Left ventricle myocardium superior (tissue), 1 donor: ENCODE measurements around the gene GAS7. TPM values are rescaled to one million over a fixed set of nuclear protein-coding genes. Genes with fewer than 3 reads are reported as not detected.
A peak's percentile ranks its signal among the peaks of the same experiment; 100 is the strongest.

Experiments used
- ATAC-seq: fragments of 200-7000 bp; cut with Tn5 transposase; one replicate; pipeline ENCODE4 v1.9.1; 2020; ENCODE audit warnings: mild to moderate bottlenecking, moderate library complexity
- DNase-seq: peaks from one replicate; pipeline ENCODE4 v3.0.0-alpha.2; 2020
- intact Hi-C: fragments of 100-400 bp; cut with micrococcal nuclease; formaldehyde crosslinking; loops from one replicate; pipeline ENCODE4 v1.11.0; 2022
- long read RNA-seq: library from polyadenylated mRNA; unstranded; transcript quantifications from one replicate; pipeline ENCODE4 v2.0.0, GENCODE V29; 2021
- total RNA-seq: library from RNA; stranded (reverse); fragmentation: NEBNext Ultra II Directional; extraction: Animal tissue kit (Norgen Biotek cat#: 25700); gene quantifications from one replicate; pipeline ENCODE4 v1.2.1, GENCODE V29; 2021
- donor health status: DM: no; HTN: yes; CAD: no; lungs with severe emphysema.

GAS7 gene
- 51.2 TPM for total RNA-seq
- long read RNA-seq, full-length matches to known transcripts, result 4 of 24 reads
- long read RNA-seq, partial matches to known transcripts, result 2 of 24 reads
- long read RNA-seq, other reads (novel, unspliced or antisense), result 18 of 24 reads

GRCh38 chr17:10198509-10199249 is at the start of gene GAS7:
TSS of gene GAS7 (minus strand) at chr17:10198606.
- intact Hi-C loops, result no loop called here
- ATAC-seq (peak; percentile 80), DNase-seq (peak; percentile 88)

GRCh38 chr17:10247810-10248209 is 49.4 kb upstream of the GAS7 start:
- intact Hi-C loops, result no loop called here
- ATAC-seq, result no peak
- no peak for DNase-seq

- ATAC-seq (peak; percentile 75), DNase-seq (no peak)
- intact Hi-C loops, result no loop called here
These were observed 45.8 kb upstream of the GAS7 start for GRCh38 chr17:10243883-10244844.

GRCh38 chr17:10241781-10242180 is 43.4 kb upstream of the GAS7 start:
- DNase-seq (no peak), ATAC-seq (no peak)
- intact Hi-C loops, result no loop called here

GRCh38 chr17:10238661-10239060 is 40.3 kb upstream of the GAS7 start:
- intact Hi-C loops, result no loop called here
- DNase-seq, result no peak
- no peak for ATAC-seq

- intact Hi-C loops, result no loop called here
- ATAC-seq, result no peak
- no peak for DNase-seq
These were observed 35.6 kb upstream of the GAS7 start for GRCh38 chr17:10234033-10234432.

- intact Hi-C loops, result no loop called here
- ATAC-seq (no peak), DNase-seq (no peak)
These were observed 34.8 kb upstream of the GAS7 start for GRCh38 chr17:10233161-10233560.

- DNase-seq, result no peak
- no peak for ATAC-seq
- intact Hi-C loops, result loop anchor here (5.0 kb wide), 1 partner anchor 267 kb away; no protein-coding TSS in a partner anchor
These were observed 30.8 kb upstream of the GAS7 start for GRCh38 chr17:10229181-10229580.

GRCh38 chr17:10226930-10227695 is 28.7 kb upstream of the GAS7 start:
- intact Hi-C loops, result loop anchor here (5.0 kb wide), 1 partner anchor 265 kb away; no protein-coding TSS in a partner anchor
- peak; percentile 88 for ATAC-seq

GRCh38 chr17:10224582-10225195 is 26.3 kb upstream of the GAS7 start:
- ATAC-seq (no peak), DNase-seq (no peak)
- intact Hi-C loops, result loop anchor here (5.0 kb wide), 1 partner anchor 262 kb away; no protein-coding TSS in a partner anchor

More at GRCh38 chr17:10226930-10227695, 28.7 kb upstream of the GAS7 start:
- peak; percentile 80 for DNase-seq

GRCh38 chr17:10219193-10219592 is 20.8 kb upstream of the GAS7 start:
- DNase-seq (no peak), ATAC-seq (no peak)
- intact Hi-C loops, result no loop called here

GRCh38 chr17:10217916-10218315 is 19.5 kb upstream of the GAS7 start:
- ATAC-seq (no peak), DNase-seq (no peak)
- intact Hi-C loops, result no loop called here

GRCh38 chr17:10216213-10216938 is 18.0 kb upstream of the GAS7 start:
- no peak for ATAC-seq
- intact Hi-C loops, result no loop called here
- no peak for DNase-seq

GRCh38 chr17:10215286-10215685 is 16.9 kb upstream of the GAS7 start:
- DNase-seq, result no peak
- ATAC-seq, result no peak

GRCh38 chr17:10211666-10212065 is 13.3 kb upstream of the GAS7 start:
- no peak for DNase-seq
- intact Hi-C loops, result no loop called here
- no peak for ATAC-seq

More at GRCh38 chr17:10215286-10215685, 16.9 kb upstream of the GAS7 start:
- intact Hi-C loops, result no loop called here

GRCh38 chr17:10210151-10210574 is 11.8 kb upstream of the GAS7 start:
- no peak for DNase-seq
- intact Hi-C loops, result no loop called here
- peak; percentile 75 for ATAC-seq

- ATAC-seq (no peak), DNase-seq (no peak)
- intact Hi-C loops, result no loop called here
These were observed 10.3 kb upstream of the GAS7 start for GRCh38 chr17:10208604-10209193.

- intact Hi-C loops, result no loop called here
- ATAC-seq (no peak), DNase-seq (no peak)
These were observed 8.7 kb upstream of the GAS7 start for GRCh38 chr17:10207153-10207552.
